GM21528 (cell line): ENCODE results near the gene SYT7.

Experiments used
- ATAC-seq: cut with Tn5 transposase; IDR thresholded peaks from one replicate; pipeline ENCODE4 v1.9.1; 2021; ENCODE audit warnings: mild to moderate bottlenecking, moderate library complexity; ENCODE audit not compliant: unreplicated experiment, low FRiP score

Gene SYT7

DNA sequence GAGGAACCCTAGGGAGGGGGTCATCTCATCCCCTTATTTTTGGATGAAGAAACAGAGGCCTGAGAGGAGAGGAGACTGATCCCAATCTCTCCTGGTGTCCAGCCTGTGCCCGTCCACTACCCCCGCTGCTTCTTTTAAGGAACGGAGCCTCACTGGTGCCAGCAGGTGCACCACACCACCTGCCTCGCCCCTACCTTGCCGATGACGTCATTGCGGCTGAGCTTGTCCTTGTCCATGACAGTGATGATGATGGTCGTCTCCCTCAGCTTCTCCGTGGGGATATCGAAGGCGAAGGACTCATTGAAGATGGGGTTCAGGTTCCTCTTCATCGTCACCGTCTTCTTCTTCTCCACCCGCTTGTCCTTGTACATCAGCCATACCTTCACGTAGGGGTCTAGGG lies 58.0 kb downstream of the SYT7 start:
- ATAC-seq: no peak

DNA sequence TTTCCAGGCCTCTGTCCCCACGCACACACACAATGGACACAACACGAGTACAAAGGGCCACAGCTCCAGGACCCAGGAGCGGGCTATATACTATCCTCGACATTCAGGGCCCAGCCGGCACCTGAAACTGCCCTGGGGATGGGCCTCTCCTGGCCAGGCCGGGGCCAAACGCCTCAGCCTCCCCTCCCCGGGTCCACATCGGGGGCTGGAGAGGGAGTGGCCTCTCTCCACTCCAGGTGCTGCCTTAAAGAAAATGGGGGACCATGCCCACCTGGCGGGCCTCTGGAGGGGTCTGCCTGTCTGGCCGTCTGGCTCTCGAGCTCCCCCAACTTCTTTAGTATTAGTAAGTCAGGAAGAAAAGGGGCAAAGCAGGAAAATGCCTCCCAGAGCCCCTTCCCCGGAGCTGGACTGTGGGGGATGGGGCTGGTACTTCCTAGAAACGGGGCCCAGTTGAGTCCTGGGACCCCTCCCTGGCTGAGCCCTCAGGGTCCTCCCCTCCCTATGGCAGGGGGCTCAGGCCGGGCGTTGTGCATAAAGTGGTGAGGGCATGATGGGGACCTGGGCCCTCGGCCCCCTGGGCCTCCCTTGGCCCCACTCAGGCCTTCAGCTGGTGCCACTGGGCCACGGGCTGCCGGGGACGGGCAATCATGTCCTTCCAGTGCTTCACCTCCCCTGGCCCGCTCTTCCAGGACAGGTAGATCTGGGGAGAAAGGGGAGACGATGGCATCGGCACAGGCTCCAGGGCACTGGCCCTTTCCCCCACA lies 62.7 kb downstream of the SYT7 start:
- no peak for ATAC-seq

DNA sequence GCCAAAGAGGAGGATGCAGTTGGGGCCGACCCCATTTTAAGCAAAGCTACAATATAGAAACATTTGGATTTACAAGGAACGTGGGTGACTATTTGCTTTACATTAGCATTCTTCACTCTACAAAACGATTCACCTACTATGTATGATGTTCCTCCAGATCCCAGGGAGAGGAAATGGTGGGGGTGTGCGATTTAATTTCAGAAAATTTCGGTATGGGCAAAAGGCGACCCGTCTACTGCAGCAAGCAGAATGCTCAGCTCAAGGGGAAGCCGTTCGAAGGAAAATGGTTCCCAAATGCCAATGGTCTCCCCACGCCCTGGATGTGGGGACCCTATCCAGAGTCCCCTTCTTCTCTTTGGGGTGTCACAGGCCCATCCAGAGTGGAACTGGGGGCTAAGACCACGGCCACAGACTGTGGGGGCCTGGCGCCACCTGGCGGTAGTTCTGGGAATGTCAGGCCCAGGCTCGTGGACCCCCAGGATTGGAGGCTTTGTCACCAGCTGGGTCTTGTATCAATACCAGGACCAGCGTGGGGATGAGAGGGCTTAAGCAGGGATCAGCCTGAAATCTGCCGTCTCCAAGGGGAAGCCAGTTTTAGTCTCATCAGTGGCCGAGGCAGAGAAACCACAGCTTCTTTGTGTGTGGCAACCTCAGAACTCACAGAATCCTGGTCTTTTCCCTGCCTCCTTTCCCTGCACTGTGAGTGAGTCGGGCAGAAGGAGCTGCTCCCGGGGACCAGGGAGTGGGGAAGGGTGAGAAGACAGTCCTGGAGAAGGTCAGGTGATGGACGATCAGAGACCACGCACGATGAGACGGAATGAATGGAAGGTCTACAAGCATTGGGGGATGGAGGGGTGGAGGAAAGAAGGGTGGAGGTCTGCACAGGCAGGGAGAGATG lies 64.0 kb downstream of the SYT7 start:
- ATAC-seq: no peak

DNA sequence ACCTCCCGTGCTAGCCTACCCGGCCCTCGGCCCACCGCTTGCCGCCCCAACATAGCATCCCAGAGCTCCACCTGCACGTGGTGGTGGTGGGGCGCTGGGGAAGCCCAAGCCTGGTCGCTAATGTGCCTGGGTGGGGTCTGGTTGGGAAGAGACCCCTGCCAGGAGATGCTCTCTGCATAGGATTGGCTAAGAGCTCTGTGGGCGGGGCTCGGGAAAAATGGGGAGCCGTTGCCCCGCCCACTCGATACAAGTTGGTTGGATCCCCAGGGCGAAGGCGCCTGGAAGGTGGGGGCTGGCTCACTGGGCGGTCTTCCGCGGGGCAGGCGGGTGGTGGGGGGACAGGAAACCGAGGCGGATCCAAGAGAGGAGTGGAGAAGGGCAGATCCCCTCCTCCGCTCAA lies 64.7 kb downstream of the SYT7 start:
- ATAC-seq: no peak

DNA sequence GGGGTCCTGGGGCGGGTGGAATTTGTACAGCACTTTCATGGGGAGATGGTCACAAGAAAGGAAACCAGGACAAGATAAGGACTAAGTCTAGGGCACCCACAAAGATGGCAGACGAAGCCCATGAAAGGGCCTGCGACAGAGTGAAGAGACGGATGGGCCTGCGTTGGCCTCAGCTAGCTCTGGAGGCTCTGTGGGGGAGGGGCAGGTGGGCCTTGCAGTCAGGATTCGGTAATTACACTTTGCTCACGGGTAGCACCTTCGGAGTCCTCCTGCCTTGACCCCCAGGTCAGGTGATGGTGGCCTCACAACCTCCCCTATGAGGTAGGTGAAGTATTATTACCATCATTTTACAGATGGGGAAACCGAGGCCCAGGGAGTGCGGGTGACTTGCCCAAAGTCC lies 65.2 kb downstream of the SYT7 start:
- no peak for ATAC-seq

DNA sequence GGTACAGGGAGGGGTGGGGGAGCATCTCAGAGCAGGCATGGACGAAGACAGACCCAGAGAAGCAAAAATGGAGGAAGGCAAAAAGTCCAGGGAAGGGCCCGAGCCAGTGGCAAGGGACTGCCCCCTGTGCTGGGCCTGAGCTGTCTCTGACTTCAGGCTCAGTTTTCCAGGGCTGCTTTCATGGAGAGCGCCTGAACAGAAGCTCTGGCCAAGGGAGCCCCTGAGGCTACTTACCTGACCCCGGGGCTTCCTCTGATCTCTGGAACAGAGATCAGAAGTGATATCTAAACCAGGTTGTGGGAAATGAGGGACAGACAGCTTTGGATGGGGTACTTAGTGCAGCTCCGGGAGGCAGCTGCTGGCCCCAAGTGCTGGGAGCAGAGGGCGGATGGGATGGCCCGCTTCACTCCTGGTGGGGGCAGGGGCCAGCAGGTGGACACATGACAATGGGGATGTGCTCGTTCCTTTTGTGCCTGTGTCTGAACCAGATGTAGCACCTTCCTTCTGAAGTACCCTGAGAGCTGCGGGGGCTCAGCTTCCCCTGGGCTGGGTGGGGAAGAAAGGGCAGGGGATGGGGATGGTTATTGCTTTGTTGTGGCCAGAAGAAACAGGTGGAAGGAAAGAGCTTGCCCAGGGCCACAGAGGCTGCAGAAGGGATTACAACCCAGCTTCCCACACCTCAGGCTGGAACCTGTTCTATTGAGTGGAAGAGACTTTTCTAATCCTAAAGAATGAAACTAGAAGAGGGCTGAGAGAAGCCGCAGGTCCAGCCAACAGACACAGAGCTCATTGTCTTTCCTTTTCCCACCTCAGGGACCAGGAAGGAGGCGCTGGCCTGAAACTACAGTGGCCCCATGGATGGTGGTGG lies 66.6 kb downstream of the SYT7 start:
- ATAC-seq: no peak

DNA sequence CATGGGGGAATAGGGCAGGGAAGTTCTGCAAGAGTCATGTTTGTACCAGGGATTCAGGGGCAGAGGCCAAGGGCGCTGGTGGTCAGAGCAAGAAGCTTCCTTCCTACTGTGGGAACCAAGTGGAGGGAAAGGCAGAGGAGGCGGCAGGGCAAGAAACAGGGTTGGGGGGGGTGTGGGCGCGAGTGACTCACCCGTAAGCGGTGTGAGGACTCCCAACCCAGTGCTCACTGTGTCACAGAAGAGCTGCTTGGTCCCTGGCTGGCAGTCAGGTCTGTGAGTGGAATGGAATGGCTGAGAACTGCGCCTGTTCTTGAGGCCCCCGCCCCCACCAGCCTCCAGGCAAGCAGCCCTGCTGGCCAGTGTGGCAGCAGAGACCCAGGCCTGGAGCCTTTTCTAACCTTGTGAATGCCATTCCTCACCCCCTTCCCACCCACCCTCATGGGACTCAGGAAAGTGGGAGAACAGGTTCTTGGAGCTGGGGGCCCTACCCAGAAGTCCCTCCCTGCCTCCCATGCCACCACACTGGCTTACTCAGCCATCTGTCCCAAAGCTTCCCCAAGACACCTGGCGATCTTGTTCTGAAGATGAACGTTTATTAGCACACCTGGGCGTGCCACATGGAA lies 67.6 kb downstream of the SYT7 start:
- ATAC-seq: no peak

DNA sequence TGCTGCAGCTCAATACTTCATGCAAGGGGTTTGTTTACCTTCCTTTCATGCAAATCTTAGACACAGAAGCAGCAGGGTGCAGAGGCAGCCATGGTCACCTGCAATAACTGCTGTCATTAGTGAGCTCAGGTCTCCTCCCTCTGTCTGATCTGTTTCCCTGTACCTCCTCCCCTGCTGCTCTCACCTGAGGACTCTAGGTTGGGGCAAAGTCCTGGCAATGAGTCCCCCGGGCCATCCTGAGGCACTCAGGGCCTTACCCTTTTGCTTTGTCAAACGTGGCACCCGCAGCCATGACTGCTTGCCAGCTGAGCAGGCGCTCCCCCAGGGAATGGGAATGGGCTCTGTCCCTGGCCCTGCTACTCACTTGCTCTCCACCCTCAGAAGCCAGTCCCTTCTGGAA lies 68.4 kb downstream of the SYT7 start:
- ATAC-seq: no peak

DNA sequence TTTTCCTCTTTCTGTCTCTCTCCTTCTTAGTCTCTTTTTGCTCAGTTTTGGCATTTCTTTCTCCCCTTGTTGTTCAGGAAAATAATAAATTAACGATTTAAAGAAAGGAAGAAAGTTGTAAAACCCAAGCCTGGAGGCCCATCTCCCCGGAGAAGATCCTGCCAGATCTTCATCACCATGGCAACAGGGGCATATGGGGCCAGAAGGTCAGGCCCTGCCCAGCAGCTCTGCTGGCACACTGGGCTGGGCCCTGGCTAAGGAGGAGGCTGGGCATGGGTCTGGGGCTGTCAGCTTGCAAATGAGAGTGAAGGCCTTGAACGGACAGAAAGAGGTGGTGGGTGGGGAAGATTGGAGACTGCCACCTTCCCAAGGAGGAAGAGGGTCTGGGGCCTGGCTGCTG lies 69.5 kb downstream of the SYT7 start:
- ATAC-seq: no peak

DNA sequence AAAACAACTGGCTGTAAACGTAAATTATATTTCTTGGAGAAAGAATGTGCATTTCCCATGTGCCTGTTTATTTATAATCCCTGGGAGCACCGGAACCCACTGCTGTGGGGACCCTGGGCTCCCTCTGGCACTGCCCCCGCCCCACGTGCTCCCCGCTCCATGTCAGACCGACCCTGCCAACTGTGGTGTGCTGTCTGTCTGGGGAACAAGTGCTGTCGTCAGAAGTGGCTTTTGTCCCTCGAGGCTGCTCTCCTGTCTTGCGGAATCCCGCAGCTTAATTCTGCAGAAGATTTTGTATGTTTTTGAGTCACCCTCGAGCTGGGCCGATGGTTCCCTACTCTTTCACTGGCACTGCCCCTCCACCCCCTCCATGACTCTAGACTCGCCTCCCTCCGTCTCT lies 69.9 kb downstream of the SYT7 start:
- ATAC-seq: no peak

DNA sequence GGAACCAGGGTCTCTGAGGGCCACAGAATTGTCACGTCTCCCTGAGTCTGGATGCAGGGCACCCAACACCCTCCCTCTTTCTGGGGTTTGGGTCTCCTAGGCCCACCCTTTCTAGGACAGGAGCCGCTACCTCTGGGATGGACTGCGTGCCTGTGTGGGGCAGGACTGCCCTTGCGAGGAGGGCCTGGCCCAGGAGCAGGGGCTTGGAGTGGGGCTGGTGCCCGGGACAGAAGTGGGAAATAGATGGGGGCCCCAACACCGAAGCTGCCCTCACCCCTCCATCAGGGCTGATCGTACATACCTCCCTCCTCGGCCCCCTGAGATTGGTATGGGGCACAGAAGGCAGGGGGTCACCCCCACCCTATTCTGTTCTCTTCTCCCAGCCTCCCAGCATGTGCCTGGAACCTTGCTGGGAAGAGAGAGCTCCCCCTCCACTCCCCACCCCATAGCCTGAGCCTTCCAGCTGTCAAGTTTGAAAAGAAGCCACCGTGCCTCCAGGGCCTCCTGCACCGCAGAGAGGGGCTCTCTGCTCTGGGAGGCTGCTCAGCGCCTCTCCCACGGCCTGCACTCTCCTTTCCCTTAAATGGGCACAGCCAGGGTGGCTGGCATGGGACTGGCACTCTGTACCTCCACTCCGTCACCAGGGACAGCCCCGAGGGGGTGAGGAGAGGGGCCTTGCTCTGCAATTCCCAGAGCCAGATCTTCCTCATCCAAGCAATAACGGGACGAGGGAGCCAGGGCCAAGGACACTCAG lies 70.5 kb downstream of the SYT7 start:
- ATAC-seq: no peak

DNA sequence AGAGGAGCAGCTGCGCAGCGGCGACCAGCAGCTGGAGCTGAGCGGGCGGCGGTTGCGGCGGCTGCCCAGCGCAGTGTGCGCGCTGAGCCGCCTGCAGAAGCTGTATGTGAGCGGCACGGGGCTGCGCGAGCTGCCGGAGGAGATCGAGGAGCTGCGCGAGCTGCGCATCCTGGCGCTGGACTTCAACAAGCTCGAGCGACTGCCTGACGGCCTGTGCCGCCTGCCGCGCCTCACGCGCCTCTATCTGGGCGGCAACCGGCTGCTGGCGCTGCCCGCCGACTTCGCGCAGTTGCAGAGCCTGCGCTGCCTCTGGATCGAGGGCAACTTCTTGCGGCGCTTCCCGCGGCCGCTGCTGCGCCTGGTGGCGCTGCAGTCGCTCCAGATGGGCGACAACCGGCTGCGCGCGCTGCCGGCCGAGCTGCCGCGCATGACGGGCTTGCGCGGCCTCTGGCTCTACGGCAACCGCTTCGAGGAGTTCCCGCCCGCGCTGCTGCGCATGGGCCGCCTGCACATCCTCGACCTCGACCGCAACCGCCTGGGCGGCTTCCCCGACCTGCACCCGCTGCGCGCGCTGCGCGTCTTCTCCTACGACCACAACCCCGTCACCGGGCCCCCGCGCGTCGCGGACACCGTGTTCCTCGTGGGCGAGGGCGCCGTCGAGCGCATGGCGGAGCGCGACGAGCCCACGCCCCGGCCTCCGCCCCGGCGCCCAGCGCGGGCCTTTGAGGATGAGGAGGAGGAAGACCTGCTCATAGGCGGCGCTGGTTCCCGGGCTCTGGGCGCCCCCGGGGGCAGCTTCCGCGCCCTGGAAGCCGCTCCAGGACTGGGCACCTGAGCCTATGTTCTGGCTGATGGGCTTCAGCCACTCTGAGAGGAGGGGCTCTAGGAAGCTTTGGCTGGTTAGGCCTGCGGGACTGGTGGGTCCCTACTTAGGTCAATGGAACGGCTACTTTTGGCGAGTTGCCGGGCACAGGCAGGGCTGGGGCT lies 71.5 kb downstream of the SYT7 start:
- no peak for ATAC-seq

DNA sequence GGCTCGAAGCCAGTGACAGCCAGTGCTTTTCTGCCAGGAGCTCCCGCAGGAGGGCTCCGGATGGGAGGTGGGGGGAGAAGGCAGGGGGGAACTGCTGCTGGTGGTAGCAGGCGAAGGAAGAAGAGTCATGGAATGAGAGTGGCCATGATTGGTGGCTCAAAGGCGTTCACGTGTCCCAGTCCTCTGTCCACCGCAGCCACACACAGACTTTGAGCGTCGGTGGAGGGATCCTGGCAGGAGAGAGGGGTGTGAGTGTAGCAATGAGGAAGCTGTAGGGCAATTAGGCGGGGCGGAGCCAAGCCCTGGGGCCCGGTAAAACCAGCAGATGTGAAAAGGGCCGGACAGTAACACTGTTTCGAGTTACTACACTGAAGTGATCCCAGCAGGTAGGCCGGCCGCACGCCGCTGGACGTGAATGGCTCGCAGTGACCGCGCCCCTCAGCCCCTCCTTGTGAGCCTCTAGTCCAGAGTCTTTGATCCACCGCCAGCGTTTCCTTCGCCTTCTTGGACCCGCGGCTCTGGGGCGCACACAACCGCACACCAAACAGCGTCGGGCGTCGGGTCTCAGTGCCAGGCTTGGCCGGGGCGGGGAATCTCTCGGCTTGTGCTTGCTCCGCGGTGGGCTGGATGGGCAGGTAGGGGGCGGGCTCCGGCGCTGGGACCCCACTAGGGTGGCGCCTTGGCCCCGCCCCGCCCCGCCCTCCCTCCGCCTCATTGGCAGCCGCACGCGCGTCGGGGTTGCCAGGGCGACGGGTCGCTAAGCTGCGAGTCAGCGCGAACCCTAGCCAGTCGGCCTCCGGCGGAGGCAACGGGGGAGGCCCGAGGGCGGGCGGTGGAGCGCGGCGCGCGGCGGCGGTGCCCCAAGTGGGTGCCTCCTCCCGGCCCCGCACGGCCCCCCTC lies 72.7 kb downstream of the SYT7 start, which contains the start of gene LRRC10B:
Gene LRRC10B (plus strand): TSS at position 788 of the 900 bp plus-strand sequence. CDS start 250 bp downstream, outside the sequence.
- ATAC-seq: no peak

DNA sequence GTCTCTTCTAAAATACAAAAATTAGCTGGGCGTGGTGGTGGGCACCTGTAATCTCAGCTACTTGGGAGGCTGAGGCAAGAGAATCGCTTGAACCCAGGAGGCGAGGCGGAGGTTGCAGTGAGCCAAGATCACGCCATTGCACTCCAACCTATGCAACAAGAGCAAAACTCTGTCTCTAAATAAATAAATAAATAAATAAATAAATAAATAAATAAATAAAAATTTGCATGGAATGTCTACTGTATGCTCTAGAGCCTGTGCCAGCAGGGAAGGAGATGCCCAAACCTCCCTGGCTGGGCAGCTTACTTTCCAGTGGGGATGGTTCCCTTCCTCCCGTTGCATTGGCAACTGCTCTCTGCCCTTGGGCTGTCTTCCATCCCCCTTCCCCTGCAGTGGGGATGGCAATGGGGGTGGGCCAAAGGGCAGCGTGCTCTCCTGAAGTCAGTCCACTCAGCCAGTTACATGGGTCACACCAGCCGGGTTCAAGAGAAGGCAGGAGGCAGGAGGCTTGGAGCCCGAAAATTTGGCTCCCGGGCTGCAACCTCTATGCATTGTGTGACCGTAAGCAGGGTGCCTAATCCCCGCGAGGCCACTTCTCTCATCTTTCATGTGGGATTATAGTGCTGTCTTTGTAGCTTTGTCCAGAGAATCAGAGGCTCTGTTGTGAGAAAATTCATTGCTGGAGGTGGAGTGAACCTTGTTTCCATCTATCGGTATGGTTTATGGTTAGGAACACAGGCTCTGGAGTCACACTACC lies 73.7 kb downstream of the SYT7 start:
- no peak for ATAC-seq

DNA sequence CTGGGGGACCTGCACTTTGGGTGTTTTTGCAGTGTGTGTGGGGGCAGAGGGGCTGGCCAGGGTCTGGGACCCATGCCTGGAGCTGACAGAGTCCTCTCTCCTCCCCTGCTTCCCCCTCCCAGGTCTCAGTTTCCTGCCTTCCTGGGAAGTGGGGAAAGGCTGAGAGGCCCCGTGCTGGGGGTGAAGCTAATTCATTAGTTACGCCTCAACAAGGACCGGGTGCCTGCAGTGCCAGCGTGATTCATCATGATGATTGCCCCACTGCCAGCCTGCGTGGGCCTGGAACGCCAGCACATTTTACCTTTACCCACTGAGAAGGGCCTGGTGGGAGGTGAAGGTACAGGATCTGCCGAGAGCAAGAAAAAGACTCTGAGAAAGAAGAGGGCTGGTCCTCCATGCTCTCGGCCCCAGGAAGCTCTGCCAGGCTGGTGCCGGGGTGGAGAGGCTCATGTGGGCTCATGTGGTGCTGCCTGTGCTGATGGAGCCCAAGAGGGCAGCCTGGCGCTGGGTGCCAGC lies 75.2 kb downstream of the SYT7 start:
- ATAC-seq: no peak

DNA sequence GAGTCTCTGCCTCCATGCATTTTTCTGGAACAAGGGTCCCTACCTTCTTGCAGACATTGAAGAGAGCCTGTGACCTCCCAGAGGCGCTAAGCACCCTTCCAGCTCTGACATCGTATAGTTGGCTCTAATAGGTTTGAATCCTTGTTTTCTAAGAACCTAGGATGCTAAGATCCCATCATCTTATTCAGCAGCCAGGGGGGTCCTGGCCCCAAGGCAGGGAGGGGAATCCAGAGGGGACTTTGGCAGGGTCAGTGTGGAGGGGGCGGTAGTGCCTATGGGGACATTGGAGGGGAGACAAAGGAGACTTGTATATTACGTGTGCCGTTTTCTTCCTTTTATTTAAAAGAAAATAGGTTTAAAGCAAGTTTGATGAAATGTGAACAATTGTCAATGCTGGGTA lies 75.8 kb downstream of the SYT7 start:
- ATAC-seq: no peak
